C4-2B (cell line): ENCODE measurements around the gene CCND1.

ENCODE experiments used
- H3K27ac ChIP-seq: fragments of 450-650 bp; 2 replicates; pipeline ENCODE4 v1.5.1; 2017
- CTCF ChIP-seq: fragments of 450-650 bp; conservative IDR thresholded peaks from 2 replicates; pipeline ENCODE4 v1.5.1; 2017; ENCODE audit warnings: mild to moderate bottlenecking
- ZFX ChIP-seq: fragments of 450-650 bp; IDR thresholded peaks from 2 replicates; pipeline ENCODE4 v1.6.1; 2017

The CCND1 gene

GRCh38 chr11:69662021-69662698 lies 21.2 kb downstream of the CCND1 start:
- H3K27ac ChIP-seq = no peak overlapping the region
- TF ChIP-seq CTCF (no peak), ZFX (no peak)

GRCh38 chr11:69662806-69663205 lies 21.9 kb downstream of the CCND1 start:
- H3K27ac ChIP-seq = no peak overlapping the region
- no peak for TF ChIP-seq CTCF
- no peak for TF ChIP-seq ZFX

- TF ChIP-seq CTCF (no peak), ZFX (no peak)
- no peak overlapping the region for H3K27ac ChIP-seq
These were observed 22.4 kb downstream of the CCND1 start for GRCh38 chr11:69663326-69663725.

- H3K27ac ChIP-seq = no peak overlapping the region
- TF ChIP-seq CTCF = no peak
These were observed 23.3 kb downstream of the CCND1 start for GRCh38 chr11:69664103-69664775.

GRCh38 chr11:69664901-69665300 lies 23.9 kb downstream of the CCND1 start:
- TF ChIP-seq CTCF (no peak), ZFX (no peak)
- H3K27ac ChIP-seq = no peak overlapping the region

- TF ChIP-seq CTCF (no peak), ZFX (no peak)
- no peak overlapping the region for H3K27ac ChIP-seq
These were observed 24.7 kb downstream of the CCND1 start for GRCh38 chr11:69665669-69666068.

- no peak for TF ChIP-seq CTCF
- no peak for TF ChIP-seq ZFX
- no peak overlapping the region for H3K27ac ChIP-seq
These were observed 25.3 kb downstream of the CCND1 start for GRCh38 chr11:69666261-69666660.
